Measurements from ENCODE around the gene RILPL2.
A peak's percentile ranks its signal among the peaks of the same experiment; 100 is the strongest.
"Not testable (repeated sequence)": the region's sequence is repeated elsewhere in the genome, so short reads cannot be mapped to it uniquely, and the experiment has no call there.

RILPL2 gene

GRCh38 chr12:123391546-123392343 is 44.7 kb downstream of the RILPL2 start:
- Histone ChIP-seq H3K4me3 (ENCODE audit: extremely low read depth, insufficient read depth, low read length, poor library complexity, severe bottlenecking) (no peak overlapping the region), H3K36me3 (ENCODE audit: control insufficient read depth, insufficient read depth, low read length) (peaks cover 66% of the 10 kb centered on the region), H3K9me3 (ENCODE audit: control insufficient read depth, low read length) (no peaks in the 10 kb centered on the region), H3K4me1 (ENCODE audit: control insufficient read depth, insufficient read depth, low read length, poor library complexity, severe bottlenecking) (peaks cover 17% of the 10 kb centered on the region), H3K27ac (ENCODE audit: low read depth, low read length, severe bottlenecking) (no peak overlapping the region)
- WGBS, 2 experiments (ENCODE audit: insufficient coverage in 2 of 2), result 97% methylated on average over 5 to 7 of the region's 8 CpGs

DNA sequence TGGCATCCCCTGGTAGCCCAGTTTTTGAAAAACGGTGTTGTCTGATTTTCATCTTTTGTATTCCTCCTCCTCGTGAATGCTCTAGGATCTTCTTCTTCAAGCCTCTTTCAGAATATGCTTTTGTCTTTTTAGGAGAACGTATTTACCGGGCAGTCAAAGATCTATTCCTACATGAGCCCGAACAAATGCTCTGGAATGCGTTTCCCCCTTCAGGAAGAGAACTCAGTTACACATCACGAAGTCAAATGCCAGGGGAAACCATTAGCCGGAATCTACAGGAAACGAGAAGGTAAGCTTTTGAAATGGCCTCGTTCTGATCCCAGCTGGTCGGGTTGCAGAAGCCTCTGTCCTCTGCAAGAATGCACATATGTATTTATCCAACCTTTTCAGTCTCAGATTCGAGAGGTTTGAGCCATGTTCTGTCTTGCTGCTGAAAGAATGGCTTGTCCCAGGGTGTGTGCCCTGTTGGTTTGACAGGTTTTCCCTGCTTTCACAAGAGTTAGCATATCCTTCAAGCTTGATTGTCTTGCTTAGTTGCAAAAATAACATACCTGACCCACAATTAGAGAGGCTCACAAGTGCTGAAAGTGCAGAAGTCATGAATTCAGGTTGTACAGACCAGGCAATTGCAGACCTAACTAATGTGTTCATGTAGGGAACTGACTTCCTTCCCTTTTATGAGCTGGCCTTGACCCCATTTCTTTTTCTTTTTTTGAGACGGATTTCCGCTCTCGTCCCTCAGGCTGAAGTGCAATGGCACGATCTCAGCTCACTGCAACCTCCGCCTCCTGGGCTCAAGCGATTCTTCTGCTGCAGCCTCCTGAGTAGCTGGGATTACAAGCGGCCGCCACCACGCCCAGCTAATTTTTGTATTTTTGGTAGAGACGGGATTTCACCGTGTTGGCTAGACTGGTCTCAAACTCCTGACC is 45.7 kb downstream of the RILPL2 start:
- Histone ChIP-seq H3K9me3 (ENCODE audit: control insufficient read depth, low read length) (no peaks in the 10 kb centered on the region), H3K4me1 (ENCODE audit: control insufficient read depth, insufficient read depth, low read length, poor library complexity, severe bottlenecking) (peaks cover 17% of the 10 kb centered on the region), H3K27ac (ENCODE audit: low read depth, low read length, severe bottlenecking) (no peak overlapping the region), H3K36me3 (ENCODE audit: control insufficient read depth, insufficient read depth, low read length) (peaks cover 56% of the 10 kb centered on the region), H3K4me3 (ENCODE audit: extremely low read depth, insufficient read depth, low read length, poor library complexity, severe bottlenecking) (peak overlapping the region; percentile 61)
- 88 to 96% methylated on average over 19 of the region's 23 CpGs for WGBS, 2 experiments (ENCODE audit: insufficient coverage in 2 of 2)

DNA sequence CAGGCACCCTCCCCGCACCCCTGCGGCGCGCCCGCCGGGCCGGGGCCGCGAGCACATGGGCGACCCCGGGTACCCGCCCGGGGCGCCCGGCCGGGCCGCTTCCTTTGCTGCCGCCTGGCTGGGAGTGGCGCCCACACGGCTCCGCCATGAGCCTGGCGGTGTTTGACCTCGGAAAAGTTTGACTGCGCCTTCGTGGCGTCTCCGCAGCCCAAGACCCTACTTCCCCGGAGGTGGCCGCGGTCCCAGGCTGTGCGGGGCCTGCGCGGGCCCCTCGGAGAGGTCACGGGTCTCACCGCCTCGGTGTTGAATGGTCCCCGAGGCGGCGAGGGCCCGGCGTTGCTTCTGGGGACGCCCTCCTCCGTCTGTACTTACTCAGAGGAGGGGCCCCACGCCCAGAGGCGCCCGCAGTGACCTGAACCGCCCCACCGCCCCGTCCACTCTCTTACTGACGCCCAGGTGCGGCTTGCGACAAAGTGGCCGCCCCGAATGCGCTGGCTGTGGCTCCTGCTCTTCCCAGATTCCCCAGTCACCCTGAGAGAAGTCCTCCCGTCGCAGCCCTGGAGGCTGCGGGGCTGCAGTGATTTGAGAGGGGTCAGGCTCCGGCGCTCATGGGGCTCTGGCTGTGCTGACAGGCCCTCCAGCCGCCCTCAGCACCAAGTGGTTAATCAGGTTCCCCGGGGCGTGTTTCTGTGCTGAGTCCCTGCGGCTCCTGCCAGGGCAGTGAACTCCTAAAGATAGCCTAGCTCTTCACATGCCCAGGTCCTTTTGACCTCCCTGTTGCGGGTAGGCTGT is 46.7 kb downstream of the RILPL2 start:
- WGBS, 2 experiments (ENCODE audit: insufficient coverage in 2 of 2), result 7% methylated on average over 52 to 66 of the region's 66 CpGs
- Histone ChIP-seq H3K9me3 (ENCODE audit: control insufficient read depth, low read length) (no peaks in the 10 kb centered on the region), H3K27ac (ENCODE audit: low read depth, low read length, severe bottlenecking) (no peak overlapping the region), H3K4me3 (ENCODE audit: extremely low read depth, insufficient read depth, low read length, poor library complexity, severe bottlenecking) (peak overlapping the region; percentile 61), H3K36me3 (ENCODE audit: control insufficient read depth, insufficient read depth, low read length) (peaks cover 47% of the 10 kb centered on the region), H3K4me1 (ENCODE audit: control insufficient read depth, insufficient read depth, low read length, poor library complexity, severe bottlenecking) (peaks cover 17% of the 10 kb centered on the region)

GRCh38 chr12:123388951-123389559 is 47.4 kb downstream of the RILPL2 start:
- H3K9me3 ChIP-seq (ENCODE audit: control insufficient read depth, low read length), result no peaks in the 10 kb centered on the region
- peaks cover 40% of the 10 kb centered on the region for H3K36me3 ChIP-seq (ENCODE audit: control insufficient read depth, insufficient read depth, low read length)
- H3K4me1 ChIP-seq (ENCODE audit: control insufficient read depth, insufficient read depth, low read length, poor library complexity, severe bottlenecking), result peaks cover 17% of the 10 kb centered on the region
- 0 to 1% methylated on average over 23 to 40 of the region's 102 CpGs for WGBS, 2 experiments (ENCODE audit: insufficient coverage in 2 of 2)
- no peak overlapping the region for H3K27ac ChIP-seq (ENCODE audit: low read depth, low read length, severe bottlenecking)
- peak overlapping the region; percentile 61 for H3K4me3 ChIP-seq (ENCODE audit: extremely low read depth, insufficient read depth, low read length, poor library complexity, severe bottlenecking)

- H3K27ac ChIP-seq (ENCODE audit: low read depth, low read length, severe bottlenecking), result peak overlapping the region; percentile 75
- no peaks in the 10 kb centered on the region for H3K9me3 ChIP-seq (ENCODE audit: control insufficient read depth, low read length)
- peaks cover 34% of the 10 kb centered on the region for H3K36me3 ChIP-seq (ENCODE audit: control insufficient read depth, insufficient read depth, low read length)
- 2 to 7% methylated on average over 24 to 36 of the region's 52 CpGs for WGBS, 2 experiments (ENCODE audit: insufficient coverage in 2 of 2)
- peak overlapping the region; percentile 36 for H3K4me3 ChIP-seq (ENCODE audit: extremely low read depth, insufficient read depth, low read length, poor library complexity, severe bottlenecking)
- peaks cover 17% of the 10 kb centered on the region for H3K4me1 ChIP-seq (ENCODE audit: control insufficient read depth, insufficient read depth, low read length, poor library complexity, severe bottlenecking)
Observed at GRCh38 chr12:123388177-123388950, 48.1 kb downstream of the RILPL2 start.

DNA sequence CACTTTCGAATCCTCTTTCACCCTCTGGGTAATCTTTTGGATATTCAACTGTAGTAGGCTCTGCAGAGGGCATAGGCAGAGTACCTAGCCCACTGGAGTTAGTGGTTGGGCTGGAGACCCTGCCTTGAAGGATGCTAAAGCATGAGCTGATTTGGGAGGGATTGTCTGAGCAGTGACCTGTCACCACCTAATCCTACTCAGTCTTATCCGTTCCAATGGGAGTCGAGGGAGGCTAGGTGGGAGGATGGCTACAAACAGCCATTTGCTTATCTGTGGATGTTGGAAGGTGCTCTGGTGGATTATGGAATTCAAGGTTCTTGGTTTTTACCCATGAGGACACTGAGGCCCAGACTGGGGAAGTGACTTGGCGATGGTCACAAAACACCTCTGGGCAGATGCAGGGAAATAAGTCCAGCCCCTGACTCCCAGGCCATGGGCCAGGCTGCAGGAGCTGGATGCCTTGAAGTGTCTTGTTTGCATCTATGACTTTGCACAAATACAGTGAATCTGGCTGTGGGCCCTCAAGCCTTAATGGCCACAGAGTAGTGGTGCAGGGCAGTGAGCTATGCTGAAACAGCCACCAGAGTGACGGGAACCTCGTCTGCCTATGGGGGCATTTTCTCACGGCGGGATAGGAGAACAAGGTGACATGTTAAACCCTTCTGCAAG is 48.8 kb downstream of the RILPL2 start:
- Histone ChIP-seq H3K4me1 (ENCODE audit: control insufficient read depth, insufficient read depth, low read length, poor library complexity, severe bottlenecking) (peaks cover 17% of the 10 kb centered on the region), H3K9me3 (ENCODE audit: control insufficient read depth, low read length) (no peaks in the 10 kb centered on the region), H3K27ac (ENCODE audit: low read depth, low read length, severe bottlenecking) (peak overlapping the region; percentile 75), H3K4me3 (ENCODE audit: extremely low read depth, insufficient read depth, low read length, poor library complexity, severe bottlenecking) (peak overlapping the region; percentile 36), H3K36me3 (ENCODE audit: control insufficient read depth, insufficient read depth, low read length) (peaks cover 27% of the 10 kb centered on the region)
- 87 to 98% methylated on average over 3 to 6 of the region's 8 CpGs for WGBS, 2 experiments (ENCODE audit: insufficient coverage in 2 of 2)

- H3K4me3 ChIP-seq (ENCODE audit: extremely low read depth, insufficient read depth, low read length, poor library complexity, severe bottlenecking); H3K27ac ChIP-seq (ENCODE audit: low read depth, low read length, severe bottlenecking); H3K36me3 ChIP-seq (ENCODE audit: control insufficient read depth, insufficient read depth, low read length); H3K9me3 ChIP-seq (ENCODE audit: control insufficient read depth, low read length): not testable (repeated sequence)
- whole genome bisulfite sequencing, 2 experiments (ENCODE audit: insufficient coverage in 2 of 2), result 86 to 90% methylated on average over 4 to 6 of the region's 9 CpGs
- H3K4me1 ChIP-seq (ENCODE audit: control insufficient read depth, insufficient read depth, low read length, poor library complexity, severe bottlenecking), result peaks cover 12% of the 10 kb centered on the region
Observed at GRCh38 chr12:123385536-123385935, 50.9 kb downstream of the RILPL2 start.

- Histone ChIP-seq H3K4me1 (ENCODE audit: control insufficient read depth, insufficient read depth, low read length, poor library complexity, severe bottlenecking) (peaks cover 7% of the 10 kb centered on the region), H3K4me3 (ENCODE audit: extremely low read depth, insufficient read depth, low read length, poor library complexity, severe bottlenecking) (peak overlapping the region; percentile 90), H3K9me3 (ENCODE audit: control insufficient read depth, low read length) (no peaks in the 10 kb centered on the region), H3K36me3 (ENCODE audit: control insufficient read depth, insufficient read depth, low read length) (peaks cover under 1% of the 10 kb centered on the region), H3K27ac (ENCODE audit: low read depth, low read length, severe bottlenecking) (no peak overlapping the region)
- WGBS, 2 experiments (ENCODE audit: insufficient coverage in 2 of 2), result no CpG with 5 or more reads among the region's 1 CpG
Observed at GRCh38 chr12:123384994-123385376, 51.5 kb downstream of the RILPL2 start.

- H3K27ac ChIP-seq (ENCODE audit: low read depth, low read length, severe bottlenecking), result peak overlapping the region; percentile 49
- no peaks in the 10 kb centered on the region for H3K9me3 ChIP-seq (ENCODE audit: control insufficient read depth, low read length)
- peaks cover 6% of the 10 kb centered on the region for H3K4me1 ChIP-seq (ENCODE audit: control insufficient read depth, insufficient read depth, low read length, poor library complexity, severe bottlenecking)
- H3K4me3 ChIP-seq (ENCODE audit: extremely low read depth, insufficient read depth, low read length, poor library complexity, severe bottlenecking), result peak overlapping the region; percentile 90
- 2 to 5% methylated on average over 22 to 30 of the region's 41 CpGs for WGBS, 2 experiments (ENCODE audit: insufficient coverage in 2 of 2)
- no peaks in the 10 kb centered on the region for H3K36me3 ChIP-seq (ENCODE audit: control insufficient read depth, insufficient read depth, low read length)
Observed at GRCh38 chr12:123384318-123384993, 52.0 kb downstream of the RILPL2 start.
